Panc1 (cell line): Measurements from ENCODE around the gene SKIC8. TPM values are rescaled to one million over a fixed set of nuclear protein-coding genes. Genes with fewer than 3 reads are reported as not detected.

Source experiments
- ATAC-seq: fragments of 200-7000 bp; cut with Tn5 transposase; 2 replicates; pipeline ENCODE4 v1.9.1; 2020; ENCODE audit warnings: mild to moderate bottlenecking, moderate library complexity
- BruUV-seq: library from RNA; stranded (reverse); fragments of 400-500 nt; replicated peaks from 2 replicates; lab custom pipeline; 2021; lab: Mats Ljungman, UMichigan
- CTCF ChIA-PET: fragments of 300-600 bp; sonication (Branson Sonifier 250); formaldehyde crosslinking; loops from one replicate; lab custom pipeline; 2022; ENCODE audit warnings: antibody characterized with exemption; lab: Charles Lee
- POLR2A ChIA-PET: fragments of 300-600 bp; sonication (Branson Sonifier 250); formaldehyde crosslinking; loops from one replicate; lab custom pipeline; 2022; ENCODE audit warnings: antibody characterized with exemption; lab: Charles Lee
- DNase-seq: peaks from one replicate; pipeline ENCODE4 v3.0.0-alpha.2; 2010; ENCODE audit warnings: low read depth, low spot score
- H3K27ac ChIP-seq: 2 replicates; pipeline ENCODE4 v1.5.1; 2011; ENCODE audit warnings: mild to moderate bottlenecking, low read length, inconsistent platforms
- H3K27me3 ChIP-seq: fragments of 200-500 bp; sonication (Bioruptor generic); 2 replicates; pipeline ENCODE4 v1.6.0; 2014; ENCODE audit warnings: low read length, inconsistent platforms; ENCODE audit not compliant: control insufficient read depth, insufficient read depth
- H3K36me3 ChIP-seq: fragments of 200-500 bp; sonication (Bioruptor generic); 2 replicates; pipeline ENCODE4 v1.5.1; 2014; ENCODE audit warnings: inconsistent platforms, mild to moderate bottlenecking, low read length, moderate library complexity; ENCODE audit not compliant: control insufficient read depth, insufficient read depth
- H3K4me1 ChIP-seq: 2 replicates; pipeline ENCODE4 v1.5.1; 2011; ENCODE audit warnings: inconsistent platforms, mild to moderate bottlenecking, low read length, moderate library complexity; ENCODE audit not compliant: control insufficient read depth, insufficient read depth
- H3K4me3 ChIP-seq, 2 experiments: 2 replicates each; pipeline ENCODE4 v1.5.1; 2011 to 2012; ENCODE audit warnings: low read depth in 2 of 2, low read length in 2 of 2, mild to moderate bottlenecking in 2 of 2, inconsistent platforms in 1 of 2, moderate library complexity in 1 of 2
- H3K9me3 ChIP-seq: fragments of 200-500 bp; sonication (Bioruptor generic); 2 replicates; pipeline ENCODE4 v1.5.1; 2014; ENCODE audit warnings: low read depth, mild to moderate bottlenecking, inconsistent platforms, low read length, moderate library complexity; ENCODE audit not compliant: control insufficient read depth, insufficient read depth
- CTCF ChIP-seq: fragments of 450-650 bp; IDR thresholded peaks from 2 replicates; pipeline ENCODE4 v1.5.1; 2017; ENCODE audit warnings: mild to moderate bottlenecking
- POLR2AphosphoS5 ChIP-seq: IDR thresholded peaks from 2 replicates; pipeline ENCODE4 v1.6.1; 2012; ENCODE audit warnings: mild to moderate bottlenecking, low read depth, low read length, moderate library complexity
- REST ChIP-seq, 2 experiments: IDR thresholded peaks; 2 replicates each; pipeline ENCODE4 v1.6.1; 2011 to 2012; ENCODE audit warnings: low read depth in 2 of 2, control low read depth in 1 of 2, low read length in 1 of 2, mild to moderate bottlenecking in 1 of 2, moderate library complexity in 1 of 2; ENCODE audit not compliant: insufficient read depth in 1 of 2
- SIN3A ChIP-seq: IDR thresholded peaks from 2 replicates; pipeline ENCODE4 v1.6.1; 2012; ENCODE audit warnings: low read depth, mild to moderate bottlenecking, low read length, moderate library complexity, borderline replicate concordance; ENCODE audit not compliant: insufficient read depth
- TCF7L2 ChIP-seq: IDR thresholded peaks from 2 replicates; pipeline ENCODE4 v1.6.1; 2011; ENCODE audit warnings: mild to moderate bottlenecking, low read depth, low read length, inconsistent platforms
- in situ Hi-C: cut with HindIII; loops from 2 replicates; pipeline ENCODE4 v1.10.0; 2016; ENCODE audit warnings: low sequenced_read_pairs, low pct_unique_long_range_greater_than_20kb
- intact Hi-C: fragments of 100-400 bp; cut with micrococcal nuclease; formaldehyde crosslinking; loops from one replicate; pipeline ENCODE4 v1.10.0; 2022; ENCODE audit not compliant: unreplicated experiment
- total RNA-seq: library from RNA; stranded (reverse); gene quantifications from one replicate; pipeline ENCODE4 v1.2.1, GENCODE V29; 2021; ENCODE audit not compliant: unreplicated experiment

SKIC8 gene
- total RNA-seq, 1 experiment from 2014 or later = 66.3 TPM

GRCh38 chr15:78345396-78346125 is 46.2 kb upstream of the SKIC8 start:
- intact Hi-C loops (no loop called here), in situ Hi-C loops (no loop called here)
- ChIA-PET POLR2A (no interaction called here), CTCF (interaction anchor here (1.3 kb wide), 1 partner anchor 70 kb away, joined by 3 read pairs; no protein-coding TSS in a partner anchor)
- H3K36me3 ChIP-seq = no peaks in the 10 kb centered on the region
- H3K9me3 ChIP-seq = no peaks in the 10 kb centered on the region
- no peak overlapping the region for H3K4me3 ChIP-seq
- no peaks in the 10 kb centered on the region; the same call in 1 of the 2 replicates for H3K4me1 ChIP-seq
- no peak overlapping the region for H3K27ac ChIP-seq
- no peak for DNase-seq
- TF ChIP-seq SIN3A (no peak), CTCF (no peak), TCF7L2 (no peak), REST (IDR thresholded peaks at IDR 0.05; ENCODE audit: insufficient read depth in 1 of 2, low read depth in 2 of 2, low read length in 1 of 2) (no peak), POLR2AphosphoS5 (no peak)
- no TSS peak for BruUV-seq
- H3K27me3 ChIP-seq = peaks cover 16% of the 10 kb centered on the region
- no peak for ATAC-seq

DNA sequence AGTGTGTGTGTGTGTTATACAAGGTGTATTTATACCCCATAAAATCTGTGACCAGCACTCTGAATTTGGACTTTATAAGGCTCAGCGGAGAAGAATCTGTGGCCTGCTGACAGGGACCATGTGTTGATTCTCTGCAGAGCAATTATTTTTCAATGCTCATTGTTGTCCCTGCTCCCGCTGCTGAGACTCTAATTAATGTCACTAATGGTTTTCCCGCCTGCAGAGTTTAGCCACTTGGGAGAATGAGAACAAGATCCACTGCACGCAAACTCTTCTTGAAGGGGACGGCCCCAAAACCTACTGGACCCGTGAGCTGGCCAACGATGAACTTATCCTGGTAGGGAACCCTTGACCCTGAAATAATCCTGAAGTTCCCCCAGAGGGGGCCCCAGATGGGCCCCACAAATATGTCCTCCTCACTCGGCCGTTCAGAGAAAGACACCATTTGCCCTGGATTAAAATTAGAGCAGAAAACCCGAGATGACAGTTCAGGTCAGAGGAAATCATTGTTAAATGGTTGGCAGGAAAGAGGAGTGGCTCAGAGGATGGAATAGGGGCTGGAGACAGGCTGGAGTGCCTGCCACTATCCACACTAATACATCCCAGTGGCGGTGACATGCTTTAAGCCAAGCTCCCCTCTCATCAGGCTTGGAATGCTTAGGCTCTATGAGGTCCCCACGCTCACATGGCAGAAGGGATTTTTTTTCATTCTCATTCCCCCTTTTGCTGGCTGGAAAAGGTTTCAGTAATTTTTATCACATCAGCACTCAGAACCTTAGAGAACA is 44.1 kb upstream of the SKIC8 start:
- Histone ChIP-seq H3K4me3 (no peak overlapping the region), H3K27ac (no peak overlapping the region), H3K27me3 (peaks cover 21% of the 10 kb centered on the region), H3K36me3 (no peaks in the 10 kb centered on the region), H3K4me1 (peaks cover 5% of the 10 kb centered on the region; the same call in 1 of the 2 replicates), H3K9me3 (no peaks in the 10 kb centered on the region)
- TF ChIP-seq POLR2AphosphoS5 = no peak
- ATAC-seq (no peak), DNase-seq (no peak)
- BruUV-seq = no TSS peak
- ChIA-PET CTCF (no interaction called here), POLR2A (no interaction called here)
- in situ Hi-C loops (no loop called here), intact Hi-C loops (no loop called here)
